ENCODE data around the gene DUSP1.
A peak's percentile ranks its signal among the peaks of the same experiment; 100 is the strongest.

Gene DUSP1

GRCh38 chr5:172776235-172776594 lies 5.2 kb upstream of the DUSP1 start:
- H3K27ac ChIP-seq: no peak overlapping the region
- no peak for DNase-seq
- TF ChIP-seq CTCF (IDR thresholded peaks at IDR 0.05; ENCODE audit: low read depth, low read length): no peak
- no peaks in the 10 kb centered on the region for H3K27me3 ChIP-seq (ENCODE audit: insufficient read depth, low read depth, severe bottlenecking)
- no peaks in the 10 kb centered on the region for H3K9me3 ChIP-seq (ENCODE audit: severe bottlenecking)
- H3K4me3 ChIP-seq (ENCODE audit: low read depth, low read length): no peak overlapping the region
- no peaks in the 10 kb centered on the region for H3K36me3 ChIP-seq

- Histone ChIP-seq H3K4me3 (ENCODE audit: low read depth, low read length) (no peak overlapping the region), H3K27ac (no peak overlapping the region)
- DNase-seq: no peak
Measured at GRCh38 chr5:172775326-172776234, 4.6 kb upstream of the DUSP1 start.

GRCh38 chr5:172774561-172775315 lies 3.7 kb upstream of the DUSP1 start:
- Histone ChIP-seq H3K9me3 (ENCODE audit: severe bottlenecking) (no peaks in the 10 kb centered on the region), H3K27me3 (ENCODE audit: insufficient read depth, low read depth, severe bottlenecking) (no peaks in the 10 kb centered on the region), H3K4me3 (ENCODE audit: low read depth, low read length) (no peak overlapping the region), H3K27ac (peak overlapping the region; percentile 37), H3K36me3 (peaks cover 3% of the 10 kb centered on the region)
- no peak for DNase-seq
- no peak for TF ChIP-seq CTCF (IDR thresholded peaks at IDR 0.05; ENCODE audit: low read depth, low read length)

More at GRCh38 chr5:172775326-172776234, 4.6 kb upstream of the DUSP1 start:
- Histone ChIP-seq H3K36me3 (0 out of 2 replicates have a peak, but pooled peaks cover 3% of the 10 kb centered on the region), H3K9me3 (ENCODE audit: severe bottlenecking) (no peaks in the 10 kb centered on the region), H3K27me3 (ENCODE audit: insufficient read depth, low read depth, severe bottlenecking) (no peaks in the 10 kb centered on the region)
- TF ChIP-seq CTCF (IDR thresholded peaks at IDR 0.05; ENCODE audit: low read depth, low read length): no peak

- Histone ChIP-seq H3K4me3 (ENCODE audit: low read depth, low read length) (no peak overlapping the region), H3K27me3 (ENCODE audit: insufficient read depth, low read depth, severe bottlenecking) (no peaks in the 10 kb centered on the region), H3K27ac (peak overlapping the region; percentile 37), H3K9me3 (ENCODE audit: severe bottlenecking) (no peaks in the 10 kb centered on the region), H3K36me3 (peaks cover 13% of the 10 kb centered on the region)
- DNase-seq: peak; percentile 64
- TF ChIP-seq CTCF (IDR thresholded peaks at IDR 0.05; ENCODE audit: low read depth, low read length): no peak
Measured at GRCh38 chr5:172773481-172774469, 2.8 kb upstream of the DUSP1 start.

- DNase-seq: peak; percentile 79
- no peaks in the 10 kb centered on the region for H3K9me3 ChIP-seq (ENCODE audit: severe bottlenecking)
- H3K27me3 ChIP-seq (ENCODE audit: insufficient read depth, low read depth, severe bottlenecking): no peaks in the 10 kb centered on the region
- peak overlapping the region; percentile 87 for H3K4me3 ChIP-seq (ENCODE audit: low read depth, low read length)
- peaks cover 26% of the 10 kb centered on the region for H3K36me3 ChIP-seq
- TF ChIP-seq CTCF (IDR thresholded peaks at IDR 0.05; ENCODE audit: low read depth, low read length): peak; percentile 88
- peak overlapping the region; percentile 97; the same call in 1 of the 2 replicates for H3K27ac ChIP-seq
Measured at GRCh38 chr5:172772112-172772906, 1.3 kb upstream of the DUSP1 start.

Data from WERI-Rb-1 (cell line).